ENCODE results near the gene GALNT10.

GALNT10 gene

GRCh38 chr5:154410008-154410407 lies 219.5 kb downstream of the GALNT10 start:
- DNase-seq: no peak

GRCh38 chr5:154410786-154411185 lies 220.3 kb downstream of the GALNT10 start:
- no peak for DNase-seq

GRCh38 chr5:154411338-154411737 lies 220.8 kb downstream of the GALNT10 start:
- no peak for DNase-seq

- DNase-seq: no peak
Measured at GRCh38 chr5:154412316-154412715, 221.8 kb downstream of the GALNT10 start.

GRCh38 chr5:154412925-154413324 lies 222.4 kb downstream of the GALNT10 start:
- no peak for DNase-seq

GRCh38 chr5:154415114-154415513 lies 224.6 kb downstream of the GALNT10 start:
- no peak for DNase-seq

GRCh38 chr5:154418344-154418820 lies 227.8 kb downstream of the GALNT10 start:
- no peak for DNase-seq

- DNase-seq: no peak
Measured at GRCh38 chr5:154419236-154419635, 228.7 kb downstream of the GALNT10 start.

GRCh38 chr5:154421868-154422267 lies 231.3 kb downstream of the GALNT10 start:
- no peak for DNase-seq

GRCh38 chr5:154422298-154422697 lies 231.8 kb downstream of the GALNT10 start:
- no peak for DNase-seq

GRCh38 chr5:154428208-154428607 lies 237.7 kb downstream of the GALNT10 start:
- DNase-seq: no peak

GRCh38 chr5:154429341-154429740 lies 238.8 kb downstream of the GALNT10 start:
- no peak for DNase-seq

- DNase-seq: no peak
Measured at GRCh38 chr5:154430466-154430865, 239.9 kb downstream of the GALNT10 start.

GRCh38 chr5:154430961-154431630 lies 240.6 kb downstream of the GALNT10 start:
- DNase-seq: no peak

GRCh38 chr5:154435226-154435625 lies 244.7 kb downstream of the GALNT10 start:
- DNase-seq: no peak

GRCh38 chr5:154437281-154437965 lies 246.9 kb downstream of the GALNT10 start:
- DNase-seq: no peak

- DNase-seq: no peak
Measured at GRCh38 chr5:154440540-154440939, 250.0 kb downstream of the GALNT10 start.

GRCh38 chr5:154442801-154443200 lies 252.3 kb downstream of the GALNT10 start:
- no peak for DNase-seq

- DNase-seq: no peak
Measured at GRCh38 chr5:154444556-154445421, 254.3 kb downstream of the GALNT10 start.

- DNase-seq: peak; percentile 96
Measured at GRCh38 chr5:154445422-154446194, 255.1 kb downstream of the GALNT10 start, which contains the start of gene SAP30L. Gene SAP30L, plus strand, starts transcription at chr5:154445997. Its CDS starts 608 bp downstream, at chr5:154446605.

GRCh38 chr5:154446195-154447088 lies 255.9 kb downstream of the GALNT10 start:
- peak; percentile 23 for DNase-seq

Measured in midbrain (tissue), 1 donor.